RWPE1 (cell line): Measurements from ENCODE around the gene CDK11B.
"Not testable (repeated sequence)": the region's sequence is repeated elsewhere in the genome, so short reads cannot be mapped to it uniquely, and the experiment has no call there.

Source experiments
- CTCF ChIA-PET: fragments of 350-600 bp; sonication (Branson Sonifier 250); formaldehyde crosslinking; extraction: SDS; loops from one replicate; lab custom pipeline; 2021; lab: Yijun Ruan, JAX
- POLR2A ChIA-PET: fragments of 400-600 bp; formaldehyde crosslinking; extraction: SDS; loops from one replicate; lab custom pipeline; 2020; ENCODE audit warnings: antibody characterized with exemption; ENCODE audit not compliant: low non-redundant PET; lab: Yijun Ruan, JAX
- DNase-seq: peaks from one replicate; pipeline ENCODE4 v3.0.0; 2012; ENCODE audit warnings: low spot score
- H3K27ac ChIP-seq: fragments of 450-650 bp; 2 replicates; pipeline ENCODE4 v1.5.1; 2017
- CTCF ChIP-seq: fragments of 450-650 bp; conservative IDR thresholded peaks from 2 replicates; pipeline ENCODE4 v1.5.1; 2017; ENCODE audit warnings: low read depth, mild to moderate bottlenecking

CDK11B gene

GRCh38 chr1:1692714-1693647 lies 34.2 kb upstream of the CDK11B start, which contains the start of gene SLC35E2B:
SLC35E2B (minus strand) TSS chr1:1692795; CDS start chr1:1676699, 16,096 bp downstream.
- POLR2A ChIA-PET, CTCF ChIA-PET: not testable (repeated sequence)
- DNase-seq = peak; percentile 20
- peak within 1 kb of the TSS; percentile 82 for H3K27ac ChIP-seq

- POLR2A ChIA-PET, DNase-seq, CTCF ChIA-PET: not testable (repeated sequence)
- H3K27ac ChIP-seq = peak overlapping the region; percentile 82
Observed at GRCh38 chr1:1692324-1692713, 33.5 kb upstream of the CDK11B start.

GRCh38 chr1:1691443-1691842 lies 32.6 kb upstream of the CDK11B start:
- CTCF ChIA-PET, POLR2A ChIA-PET, DNase-seq, H3K27ac ChIP-seq: not testable (repeated sequence)

GRCh38 chr1:1689526-1689925 lies 30.7 kb upstream of the CDK11B start:
- H3K27ac ChIP-seq, CTCF ChIA-PET, POLR2A ChIA-PET, DNase-seq: not testable (repeated sequence)

GRCh38 chr1:1687846-1688245 lies 29.0 kb upstream of the CDK11B start:
- POLR2A ChIA-PET = no interaction called here
- no peak for DNase-seq
- CTCF ChIA-PET = no interaction called here
- H3K27ac ChIP-seq = peak overlapping the region; percentile 91
- no peak for TF ChIP-seq CTCF

GRCh38 chr1:1684031-1684681 lies 25.4 kb upstream of the CDK11B start:
- DNase-seq = no peak
- no peak for TF ChIP-seq CTCF
- peak overlapping the region; percentile 2 for H3K27ac ChIP-seq
- CTCF ChIA-PET = no interaction called here
- POLR2A ChIA-PET = no interaction called here

GRCh38 chr1:1683104-1683905 lies 24.5 kb upstream of the CDK11B start:
- no peak for TF ChIP-seq CTCF
- DNase-seq = no peak
- CTCF ChIA-PET = no interaction called here

GRCh38 chr1:1680912-1681273 lies 22.1 kb upstream of the CDK11B start:
- CTCF ChIA-PET = no interaction called here
- POLR2A ChIA-PET = interaction anchor here (0.6 kb wide), 1 partner anchor 171 kb away, joined by 7 read pairs; no protein-coding TSS in a partner anchor
- H3K27ac ChIP-seq = peak overlapping the region; percentile 35
- no peak for TF ChIP-seq CTCF
- no peak for DNase-seq

More at GRCh38 chr1:1683104-1683905, 24.5 kb upstream of the CDK11B start:
- H3K27ac ChIP-seq = peak overlapping the region; percentile 2
- POLR2A ChIA-PET = no interaction called here
